HCT116 (cell line): ENCODE measurements around the gene CHST1. TPM values are rescaled to one million over a fixed set of nuclear protein-coding genes. Genes with fewer than 3 reads are reported as not detected.

ENCODE experiments used
- ATAC-seq: fragments of 200-7000 bp; cut with Tn5 transposase; 2 replicates; pipeline ENCODE4 v1.9.1; 2020; ENCODE audit warnings: mild to moderate bottlenecking, moderate library complexity
- BruUV-seq: library from RNA; stranded (reverse); fragments of 400-500 nt; replicated peaks from 2 replicates; lab custom pipeline; 2021; lab: Mats Ljungman, UMichigan
- CTCF ChIA-PET: fragments of 300-600 bp; sonication (Branson Sonifier 250); formaldehyde crosslinking; loops from one replicate; lab custom pipeline; 2021; ENCODE audit warnings: antibody characterized with exemption; lab: Charles Lee
- POLR2A ChIA-PET: fragments of 300-600, 350-600 bp; sonication (Branson Sonifier 250); formaldehyde crosslinking; loops from one replicate; lab custom pipeline; 2021; ENCODE audit warnings: antibody characterized with exemption; lab: Charles Lee
- RAD21 ChIA-PET, 2 experiments: fragments of 300-600 bp; sonication (Branson Sonifier 250); formaldehyde crosslinking; loops; one replicate each; lab custom pipeline; 2023; ENCODE audit warnings: low total read pairs in 2 of 2; ENCODE audit not compliant: uncharacterized antibody in 2 of 2, unreplicated experiment in 2 of 2, low non-redundant PET in 1 of 2; lab: Charles Lee
- DNase-seq: peaks from one replicate; pipeline ENCODE4 v3.0.0-alpha.2; 2010; ENCODE audit warnings: low read depth, low spot score
- H2AFZ ChIP-seq: fragments of 200-600 bp; shearing (Covaris generic), sonication (generic); 2 replicates; pipeline ENCODE4 v1.6.1; 2017; ENCODE audit warnings: low read depth, mixed run types, mixed read lengths, antibody characterized with exemption, low read length; ENCODE audit not compliant: poor library complexity, severe bottlenecking
- H3K27ac ChIP-seq: 2 replicates; pipeline ENCODE4 v1.5.1; 2012; ENCODE audit warnings: low read depth, low read length
- H3K27me3 ChIP-seq: fragments of 200-600 bp; sonication (generic); 2 replicates; pipeline ENCODE4 v1.6.1; 2016; ENCODE audit warnings: mixed run types, low read length, mixed read lengths; ENCODE audit not compliant: insufficient read depth
- H3K36me3 ChIP-seq, 2 experiments: fragments of 200-500 bp in 1 of 2; fragments of 200-600 bp in 1 of 2; sonication (Bioruptor generic) in 1 of 2; sonication (generic) in 1 of 2; 2 replicates each; pipeline versions ENCODE4 v1.5.1 to v1.6.1; 2014 to 2016; ENCODE audit warnings: low read length in 2 of 2, inconsistent platforms in 1 of 2, mixed read lengths in 1 of 2, mixed run types in 1 of 2; ENCODE audit not compliant: insufficient read depth in 2 of 2, control insufficient read depth in 1 of 2
- H3K4me1 ChIP-seq, 2 experiments: fragments of 200-600 bp in 1 of 2; sonication (generic) in 1 of 2; 2 replicates each; pipeline versions ENCODE4 v1.5.1 to v1.6.1; 2012 to 2017; ENCODE audit warnings: low read length in 2 of 2, inconsistent platforms in 1 of 2, mild to moderate bottlenecking in 1 of 2, mixed read lengths in 1 of 2, mixed run types in 1 of 2, moderate library complexity in 1 of 2; ENCODE audit not compliant: insufficient read depth in 2 of 2, control insufficient read depth in 1 of 2
- H3K4me2 ChIP-seq: fragments of 200-600 bp; sonication (generic); 2 replicates; pipeline ENCODE4 v1.6.1; 2017; ENCODE audit warnings: mixed run types, low read length, mixed read lengths
- H3K4me3 ChIP-seq, 2 experiments: fragments of 200-600 bp in 1 of 2; sonication (generic) in 1 of 2; replicated peaks in 1 of 2; 2 replicates each; pipeline ENCODE4 v1.5.1; 2011 to 2016; ENCODE audit warnings: low read length in 2 of 2, control low read depth in 1 of 2, low read depth in 1 of 2, mild to moderate bottlenecking in 1 of 2, mixed read lengths in 1 of 2, mixed run types in 1 of 2
- H3K79me2 ChIP-seq: fragments of 200-600 bp; sonication (generic); 2 replicates; pipeline ENCODE4 v1.6.1; 2017; ENCODE audit warnings: mild to moderate bottlenecking, mixed run types, low read length, moderate library complexity, mixed read lengths; ENCODE audit not compliant: insufficient read depth
- H3K9ac ChIP-seq: fragments of 200-600 bp; sonication (generic); 2 replicates; pipeline ENCODE4 v1.6.1; 2016; ENCODE audit warnings: low read length, mixed read lengths
- H3K9me2 ChIP-seq: fragments of 200-600 bp; sonication (generic), shearing (Covaris generic); 2 replicates; pipeline ENCODE4 v1.6.1; 2017; ENCODE audit warnings: mixed run types, mild to moderate bottlenecking, moderate library complexity; ENCODE audit not compliant: insufficient read depth
- H3K9me3 ChIP-seq, 2 experiments: fragments of 200-500 bp in 1 of 2; fragments of 200-600 bp in 1 of 2; sonication (Bioruptor generic) in 1 of 2; sonication (generic) in 1 of 2; 2 replicates each; pipeline ENCODE4 v1.6.1; 2014 to 2017; ENCODE audit warnings: low read length in 2 of 2, mixed read lengths in 2 of 2, inconsistent platforms in 1 of 2, low read depth in 1 of 2, mild to moderate bottlenecking in 1 of 2, mixed run types in 1 of 2, moderate library complexity in 1 of 2; ENCODE audit not compliant: control insufficient read depth in 1 of 2, insufficient read depth in 1 of 2
- H4K20me1 ChIP-seq: fragments of 200-600 bp; sonication (generic), shearing (Covaris generic); 2 replicates; pipeline ENCODE4 v1.6.1; 2017; ENCODE audit warnings: mixed run types, mild to moderate bottlenecking, moderate library complexity; ENCODE audit not compliant: insufficient read depth
- ATF3 ChIP-seq: IDR thresholded peaks from 2 replicates; pipeline ENCODE4 v1.6.1; 2012
- CBX3 ChIP-seq: IDR thresholded peaks from 2 replicates; pipeline ENCODE4 v1.6.1; 2012; ENCODE audit warnings: low read depth
- CTCF ChIP-seq, 3 experiments: fragments of 200-600 bp in 1 of 3; sonication (generic) in 1 of 3; IDR thresholded peaks in 2 of 3; conservative IDR thresholded peaks in 1 of 3; 2 replicates each; pipeline ENCODE4 v1.5.1; 2012 to 2017; ENCODE audit warnings: low read depth in 2 of 3, low read length in 2 of 3, antibody characterized with exemption in 1 of 3, borderline replicate concordance in 1 of 3, control low read depth in 1 of 3, mild to moderate bottlenecking in 1 of 3, mixed read lengths in 1 of 3, mixed run types in 1 of 3, moderate library complexity in 1 of 3; ENCODE audit not compliant: insufficient read depth in 1 of 3
- EGR1 ChIP-seq: IDR thresholded peaks from 2 replicates; pipeline ENCODE4 v1.6.1; 2012; ENCODE audit warnings: low read depth
- ELF1 ChIP-seq: IDR thresholded peaks from 2 replicates; pipeline ENCODE4 v1.6.1; 2012; ENCODE audit warnings: low read depth, borderline replicate concordance
- FOSL1 ChIP-seq: IDR thresholded peaks from 2 replicates; pipeline ENCODE4 v1.6.1; 2012; ENCODE audit warnings: low read depth
- MAX ChIP-seq: IDR thresholded peaks from 2 replicates; pipeline ENCODE4 v1.6.1; 2012
- POLR2A ChIP-seq: IDR thresholded peaks from 2 replicates; pipeline ENCODE4 v1.7.0; 2011; ENCODE audit warnings: borderline replicate concordance; ENCODE audit not compliant: insufficient read depth, insufficient read length; ENCODE audit errors: extremely low read depth
- POLR2AphosphoS5 ChIP-seq: IDR thresholded peaks from 2 replicates; pipeline ENCODE4 v1.6.1; 2011; ENCODE audit warnings: mild to moderate bottlenecking, low read depth, low read length, moderate library complexity
- RAD21 ChIP-seq: IDR thresholded peaks from 2 replicates; pipeline ENCODE4 v1.6.1; 2012; ENCODE audit warnings: low read depth, mild to moderate bottlenecking
- REST ChIP-seq: IDR thresholded peaks from 2 replicates; pipeline ENCODE4 v1.6.1; 2012; ENCODE audit warnings: low read depth
- SIN3A ChIP-seq: IDR thresholded peaks from 2 replicates; pipeline ENCODE4 v1.6.1; 2012; ENCODE audit warnings: low read depth
- TCF7L2 ChIP-seq: IDR thresholded peaks from 2 replicates; pipeline ENCODE4 v1.7.0; 2011; ENCODE audit warnings: borderline replicate concordance, inconsistent platforms; ENCODE audit not compliant: insufficient read depth, insufficient read length; ENCODE audit errors: extremely low read depth
- YY1 ChIP-seq: IDR thresholded peaks from 2 replicates; pipeline ENCODE4 v1.6.1; 2011; ENCODE audit warnings: low read length, low read depth, moderate library complexity, mild to moderate bottlenecking; ENCODE audit not compliant: insufficient replicate concordance; ENCODE audit errors: extremely low read depth
- ZNF274 ChIP-seq: fragments of 200-500 bp; sonication (Bioruptor generic); IDR thresholded peaks from 2 replicates; pipeline ENCODE4 v1.6.1; 2014; ENCODE audit warnings: mild to moderate bottlenecking, low read depth, low read length, inconsistent platforms
- intact Hi-C: fragments of 100-400 bp; cut with micrococcal nuclease; formaldehyde crosslinking; loops from 2 replicates; pipeline ENCODE4 v1.10.0; 2022
- total RNA-seq: library from RNA; stranded (reverse); gene quantifications from one replicate; pipeline ENCODE4 v1.2.1, GENCODE V29; 2021; ENCODE audit not compliant: unreplicated experiment

CHST1 gene
- total RNA-seq, 1 experiment from 2014 or later, result 0.69 TPM

- H3K27ac ChIP-seq, result no peak overlapping the region
- H3K9ac ChIP-seq, result no peak overlapping the region
- BruUV-seq, result no TSS peak
- peaks cover 6% of the 10 kb centered on the region; the same call in 1 of the 2 replicates for H3K27me3 ChIP-seq
- H3K4me3 ChIP-seq, result no peak overlapping the region
- H2AFZ ChIP-seq, result no peak overlapping the region
- ATAC-seq, result no peak
- no peak for DNase-seq
- no peaks in the 10 kb centered on the region for H3K9me2 ChIP-seq
- CTCF ChIA-PET, result no interaction called here
- TF ChIP-seq CBX3 (no peak), EGR1 (no peak), FOSL1 (no peak), YY1 (no peak), RAD21 (no peak), SIN3A (no peak), REST (no peak), ATF3 (no peak), POLR2AphosphoS5 (no peak), MAX (no peak), ZNF274 (no peak), ELF1 (no peak), TCF7L2 (no peak), POLR2A (no peak), CTCF (IDR thresholded peaks at IDR 0.05 in 2 of 3, conservative IDR thresholded peaks at IDR 0.05 in 1 of 3; ENCODE audit: borderline replicate concordance in 1 of 3, insufficient read depth in 1 of 3, low read depth in 2 of 3, low read length in 2 of 3) (no peak)
- intact Hi-C loops, result loop anchor here (10.0 kb wide), 1 partner anchor 255 kb away; no protein-coding TSS in a partner anchor
- H3K4me2 ChIP-seq, result no peak overlapping the region
- no peaks in the 10 kb centered on the region for H3K79me2 ChIP-seq
- H4K20me1 ChIP-seq, result no peaks in the 10 kb centered on the region
- H3K36me3 ChIP-seq, result no peaks in the 10 kb centered on the region
- H3K9me3 ChIP-seq, result no peaks in the 10 kb centered on the region
- H3K4me1 ChIP-seq, result peaks cover 3 to 21% of the 10 kb centered on the region in 2 experiments; a peak in 2 of 4 replicates
- POLR2A ChIA-PET, result no interaction called here
- RAD21 ChIA-PET, result no interaction called here
Measured at GRCh38 chr11:45659818-45660160, 5.6 kb downstream of the CHST1 start.
